Activated naive CD4-positive, alpha-beta T cell treated with anti-CD3 and anti-CD28 coated beads, Interleukin-2, amount 50 U/mL, for 72 hours (primary cell): ENCODE data around the gene NEDD4L. TPM values are rescaled to one million over a fixed set of nuclear protein-coding genes. Genes with fewer than 3 reads are reported as not detected.

Experiments
- ATAC-seq, 2 donors: fragments of 150-1000 bp; cut with Tn5 transposase; 2 replicates each; pipeline ENCODE4 v1.10.0; 2021; ENCODE audit warnings: mild to moderate bottlenecking in 2 of 2, moderate library complexity in 2 of 2
- DNase-seq, 2 donors: peaks; one replicate each; pipeline ENCODE4 v3.0.0; 2021 to 2022; ENCODE audit warnings: low spot score in 2 of 2
- H3K27ac Mint-ChIP-seq, 2 donors: one replicate each; pipeline ENCODE4 v1.8.0; 2022; ENCODE audit warnings: mild to moderate bottlenecking in 2 of 2, mixed read lengths in 2 of 2
- H3K36me3 Mint-ChIP-seq, 2 donors: one replicate each; pipeline ENCODE4 v1.8.0; 2022; ENCODE audit warnings: mixed read lengths in 2 of 2
- H3K9me3 Mint-ChIP-seq, 2 donors: one replicate each; pipeline ENCODE4 v1.8.0; 2022; ENCODE audit warnings: mixed read lengths in 2 of 2
- total RNA-seq, 2 donors: library from RNA; stranded (reverse); gene quantifications; one replicate each; pipeline ENCODE4 v1.2.3, GENCODE V29; 2022

The NEDD4L gene
- total RNA-seq, 2 donors from 2014 or later: 1.7 to 8.3 TPM

- DNase-seq (no peak), ATAC-seq (no peak)
- H3K36me3 Mint-ChIP-seq: no peaks in the 10 kb centered on the region
- H3K27ac Mint-ChIP-seq: no peak overlapping the region
- H3K9me3 Mint-ChIP-seq: no peaks in the 10 kb centered on the region
These were observed 186.6 kb downstream of the NEDD4L start for GRCh38 chr18:58230438-58231179.

GRCh38 chr18:58231930-58232329 is 187.9 kb downstream of the NEDD4L start:
- no peaks in the 10 kb centered on the region for H3K36me3 Mint-ChIP-seq
- no peaks in the 10 kb centered on the region for H3K9me3 Mint-ChIP-seq
- no peak for ATAC-seq
- DNase-seq: no peak
- no peak overlapping the region for H3K27ac Mint-ChIP-seq

- H3K9me3 Mint-ChIP-seq: no peaks in the 10 kb centered on the region
- H3K27ac Mint-ChIP-seq: no peak overlapping the region
- DNase-seq (no peak), ATAC-seq (no peak)
- no peaks in the 10 kb centered on the region for H3K36me3 Mint-ChIP-seq
These were observed 188.6 kb downstream of the NEDD4L start for GRCh38 chr18:58232668-58233067.

GRCh38 chr18:58234359-58234741 is 190.3 kb downstream of the NEDD4L start:
- H3K9me3 Mint-ChIP-seq: no peaks in the 10 kb centered on the region
- H3K36me3 Mint-ChIP-seq: no peaks in the 10 kb centered on the region
- no peak for DNase-seq
- ATAC-seq: no peak
- H3K27ac Mint-ChIP-seq: no peak overlapping the region

GRCh38 chr18:58235001-58235436 is 191.0 kb downstream of the NEDD4L start:
- no peaks in the 10 kb centered on the region for H3K36me3 Mint-ChIP-seq
- no peak overlapping the region for H3K27ac Mint-ChIP-seq
- DNase-seq (no peak), ATAC-seq (no peak)
- no peaks in the 10 kb centered on the region for H3K9me3 Mint-ChIP-seq

- no peaks in the 10 kb centered on the region for H3K36me3 Mint-ChIP-seq
- H3K9me3 Mint-ChIP-seq: no peaks in the 10 kb centered on the region
- DNase-seq (no peak), ATAC-seq (no peak)
- no peak overlapping the region for H3K27ac Mint-ChIP-seq
These were observed 195.9 kb downstream of the NEDD4L start for GRCh38 chr18:58239879-58240278.

- Mint-ChIP-seq H3K9me3 (no peaks in the 10 kb centered on the region), H3K27ac (no peak overlapping the region), H3K36me3 (no peaks in the 10 kb centered on the region)
- DNase-seq (no peak), ATAC-seq (no peak)
These were observed 197.1 kb downstream of the NEDD4L start for GRCh38 chr18:58241026-58241679.

GRCh38 chr18:58241877-58242276 is 197.9 kb downstream of the NEDD4L start:
- ATAC-seq (no peak), DNase-seq (no peak)
- Mint-ChIP-seq H3K27ac (no peak overlapping the region), H3K36me3 (no peaks in the 10 kb centered on the region), H3K9me3 (no peaks in the 10 kb centered on the region)

GRCh38 chr18:58242435-58242834 is 198.4 kb downstream of the NEDD4L start:
- Mint-ChIP-seq H3K27ac (no peak overlapping the region), H3K9me3 (no peaks in the 10 kb centered on the region), H3K36me3 (no peaks in the 10 kb centered on the region)
- DNase-seq (no peak), ATAC-seq (no peak)

- DNase-seq: no peak
- H3K9me3 Mint-ChIP-seq: no peaks in the 10 kb centered on the region
- no peaks in the 10 kb centered on the region for H3K36me3 Mint-ChIP-seq
- ATAC-seq: no peak
- H3K27ac Mint-ChIP-seq: no peak overlapping the region
These were observed 198.9 kb downstream of the NEDD4L start for GRCh38 chr18:58242968-58243367.

- H3K27ac Mint-ChIP-seq: no peak overlapping the region
- H3K9me3 Mint-ChIP-seq: no peaks in the 10 kb centered on the region
- ATAC-seq (no peak), DNase-seq (no peak)
- no peaks in the 10 kb centered on the region for H3K36me3 Mint-ChIP-seq
These were observed 199.4 kb downstream of the NEDD4L start for GRCh38 chr18:58243401-58243800.

GRCh38 chr18:58247363-58247834 is 203.4 kb downstream of the NEDD4L start:
- Mint-ChIP-seq H3K36me3 (no peaks in the 10 kb centered on the region), H3K9me3 (no peaks in the 10 kb centered on the region), H3K27ac (no peak overlapping the region)
- no peak for ATAC-seq
- DNase-seq: no peak

GRCh38 chr18:58249712-58250111 is 205.7 kb downstream of the NEDD4L start:
- ATAC-seq (no peak), DNase-seq (no peak)
- Mint-ChIP-seq H3K36me3 (no peaks in the 10 kb centered on the region), H3K27ac (no peak overlapping the region), H3K9me3 (no peaks in the 10 kb centered on the region)

GRCh38 chr18:58251416-58251815 is 207.4 kb downstream of the NEDD4L start:
- ATAC-seq: no peak
- Mint-ChIP-seq H3K36me3 (no peaks in the 10 kb centered on the region), H3K27ac (no peak overlapping the region)

GRCh38 chr18:58252166-58252565 is 208.1 kb downstream of the NEDD4L start:
- ATAC-seq: no peak
- DNase-seq: no peak
- H3K27ac Mint-ChIP-seq: no peak overlapping the region
- H3K9me3 Mint-ChIP-seq: no peaks in the 10 kb centered on the region
- H3K36me3 Mint-ChIP-seq: no peaks in the 10 kb centered on the region

More at GRCh38 chr18:58251416-58251815, 207.4 kb downstream of the NEDD4L start:
- DNase-seq: no peak
- no peaks in the 10 kb centered on the region for H3K9me3 Mint-ChIP-seq

GRCh38 chr18:58253318-58253717 is 209.3 kb downstream of the NEDD4L start:
- ATAC-seq: no peak
- Mint-ChIP-seq H3K27ac (no peak overlapping the region), H3K36me3 (no peaks in the 10 kb centered on the region), H3K9me3 (no peaks in the 10 kb centered on the region)
- no peak for DNase-seq

GRCh38 chr18:58253871-58254270 is 209.8 kb downstream of the NEDD4L start:
- no peaks in the 10 kb centered on the region for H3K9me3 Mint-ChIP-seq
- no peaks in the 10 kb centered on the region for H3K36me3 Mint-ChIP-seq
- no peak overlapping the region for H3K27ac Mint-ChIP-seq
- no peak for ATAC-seq
- DNase-seq: no peak
